T-helper 2 cell treated with Interferon-gamma antibody and Interleukin-4, amounts not matched to agents 5 μg/mL and 100 μg/mL, for 36 hours (primary cell): ENCODE results near the gene OR52K1.
"Not testable (repeated sequence)": the region's sequence is repeated elsewhere in the genome, so short reads cannot be mapped to it uniquely, and the experiment has no call there.

Experiments
- DNase-seq: peaks from one replicate; pipeline ENCODE4 v3.0.0; 2021; ENCODE audit warnings: low spot score
- H3K27ac Mint-ChIP-seq: one replicate; pipeline ENCODE4 v1.8.0; 2021; ENCODE audit warnings: mild to moderate bottlenecking, mixed read lengths
- H3K27me3 Mint-ChIP-seq: one replicate; pipeline ENCODE4 v1.8.0; 2021; ENCODE audit warnings: low read depth, mixed read lengths
- H3K36me3 Mint-ChIP-seq: one replicate; pipeline ENCODE4 v1.8.0; 2021; ENCODE audit warnings: low read depth, mixed read lengths
- H3K4me1 Mint-ChIP-seq: one replicate; pipeline ENCODE4 v1.8.0; 2021; ENCODE audit warnings: low read depth, mixed read lengths
- H3K4me3 Mint-ChIP-seq: one replicate; pipeline ENCODE4 v1.8.0; 2022; ENCODE audit warnings: mild to moderate bottlenecking, moderate library complexity, mixed read lengths
- H3K9me3 Mint-ChIP-seq: one replicate; pipeline ENCODE4 v1.8.0; 2021; ENCODE audit warnings: mixed read lengths

OR52K1 gene

DNA sequence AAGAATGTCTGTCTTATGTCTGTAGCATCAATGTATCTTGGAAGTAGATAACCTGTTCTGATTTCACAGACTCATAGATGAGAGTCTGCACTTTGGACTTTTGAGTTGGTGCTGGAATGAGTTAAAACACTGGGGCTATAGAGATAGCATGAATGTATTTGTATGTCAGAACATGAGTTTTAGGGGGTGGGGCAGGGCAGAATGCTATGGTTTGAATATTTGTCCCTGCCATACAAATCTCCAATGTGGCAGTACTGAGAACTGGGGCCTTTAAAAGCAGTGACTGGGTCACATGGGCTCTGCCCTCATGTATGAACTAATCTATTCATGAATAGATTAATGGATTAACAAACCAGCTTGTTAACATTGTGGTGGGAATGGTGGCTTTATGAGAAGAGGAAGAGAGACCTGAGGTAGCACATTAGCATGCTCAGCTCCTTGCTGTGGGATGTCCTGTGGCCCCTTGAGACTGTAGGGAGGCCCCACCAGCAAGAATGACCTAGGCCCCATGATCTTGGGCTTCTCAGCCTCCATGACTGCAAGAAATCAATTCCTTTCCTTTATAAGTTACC is 15.5 kb upstream of the OR52K1 start:
- DNase-seq = no peak
- H3K36me3 Mint-ChIP-seq = peaks cover 7% of the 10 kb centered on the region
- peaks cover 6% of the 10 kb centered on the region for H3K4me1 Mint-ChIP-seq
- H3K27me3 Mint-ChIP-seq = peaks cover 5% of the 10 kb centered on the region
- no peak overlapping the region for H3K4me3 Mint-ChIP-seq
- H3K9me3 Mint-ChIP-seq = peaks cover 24% of the 10 kb centered on the region
- no peak overlapping the region for H3K27ac Mint-ChIP-seq

DNA sequence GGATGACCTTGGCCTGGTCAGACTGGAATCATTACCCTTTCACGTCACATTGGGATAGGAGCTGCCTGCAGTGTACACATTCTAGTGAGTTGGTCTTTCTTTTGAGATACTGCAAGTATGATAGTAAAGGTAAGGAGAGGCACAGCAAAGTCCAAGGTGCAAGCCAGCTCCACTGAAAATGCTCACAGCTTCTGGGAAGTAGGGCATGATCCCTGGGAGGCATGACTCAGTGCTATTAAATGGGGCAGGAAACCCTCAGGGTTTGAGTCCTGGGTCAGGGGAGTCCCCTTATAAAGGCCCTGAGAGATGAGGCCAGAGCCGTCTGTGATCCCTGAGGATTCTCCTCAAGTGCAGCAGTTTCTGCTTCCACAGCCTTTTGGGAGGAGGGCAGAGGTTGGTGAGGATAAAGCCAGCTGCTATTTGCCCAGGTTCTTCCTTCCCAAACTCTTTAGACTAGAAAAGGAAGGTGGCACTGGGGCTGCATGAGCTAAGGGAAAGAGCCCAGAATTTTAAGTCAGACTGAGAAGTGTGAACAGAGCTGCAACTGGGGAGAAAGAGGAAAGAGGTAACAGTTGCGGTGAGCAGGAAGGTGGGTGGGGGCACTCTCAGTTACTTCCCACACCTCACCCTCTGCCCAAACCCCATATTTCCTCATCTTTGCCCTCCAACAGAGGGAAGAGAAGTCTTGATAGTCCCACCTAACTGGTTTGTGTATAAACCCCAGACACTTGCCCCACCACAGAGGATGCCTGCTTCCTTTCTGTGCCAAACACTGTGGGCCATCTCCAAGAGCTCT is 14.4 kb upstream of the OR52K1 start:
- Mint-ChIP-seq H3K4me1 (peaks cover 6% of the 10 kb centered on the region), H3K27me3 (peaks cover 7% of the 10 kb centered on the region), H3K4me3 (no peak overlapping the region), H3K27ac (no peak overlapping the region), H3K36me3 (peaks cover 7% of the 10 kb centered on the region), H3K9me3 (peaks cover 20% of the 10 kb centered on the region)
- no peak for DNase-seq

DNA sequence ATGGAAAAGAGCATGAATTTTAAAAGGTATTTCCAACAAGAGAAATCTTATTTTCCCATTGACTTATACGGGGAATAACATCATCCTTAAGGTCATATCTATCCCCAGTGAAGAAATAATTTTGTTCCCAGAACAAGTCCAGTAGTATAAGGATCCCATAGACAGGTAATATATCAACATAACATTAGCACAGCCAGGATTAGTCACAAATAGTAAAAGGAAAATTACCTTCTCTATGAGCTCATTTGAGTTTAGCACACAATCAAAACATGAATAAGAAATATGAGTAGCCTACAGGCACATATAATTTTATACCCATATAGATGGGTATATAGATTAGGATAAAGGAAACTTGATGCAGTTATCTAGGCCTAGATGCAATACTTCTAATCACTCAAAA is 2.8 kb upstream of the OR52K1 start:
- no peaks in the 10 kb centered on the region for H3K36me3 Mint-ChIP-seq
- no peaks in the 10 kb centered on the region for H3K27me3 Mint-ChIP-seq
- no peaks in the 10 kb centered on the region for H3K9me3 Mint-ChIP-seq
- DNase-seq = no peak
- H3K27ac Mint-ChIP-seq = no peak overlapping the region
- peaks cover 4% of the 10 kb centered on the region for H3K4me1 Mint-ChIP-seq
- no peak overlapping the region for H3K4me3 Mint-ChIP-seq

GRCh38 chr11:4480577-4481239 is 1.7 kb upstream of the OR52K1 start:
- Mint-ChIP-seq H3K4me3 (no peak overlapping the region), H3K36me3 (no peaks in the 10 kb centered on the region), H3K4me1 (peaks cover 4% of the 10 kb centered on the region), H3K9me3 (no peaks in the 10 kb centered on the region), H3K27ac (no peak overlapping the region), H3K27me3 (no peaks in the 10 kb centered on the region)
- DNase-seq = no peak

- DNase-seq = no peak
- no peaks in the 10 kb centered on the region for H3K36me3 Mint-ChIP-seq
- H3K27ac Mint-ChIP-seq = no peak overlapping the region
- peaks cover 4% of the 10 kb centered on the region for H3K4me1 Mint-ChIP-seq
- H3K9me3 Mint-ChIP-seq = no peaks in the 10 kb centered on the region
- H3K27me3 Mint-ChIP-seq = peaks cover 1% of the 10 kb centered on the region
- no peak overlapping the region for H3K4me3 Mint-ChIP-seq
These were observed 1.2 kb upstream of the OR52K1 start for GRCh38 chr11:4481240-4481582.

- DNase-seq = no peak
- no peak overlapping the region for H3K27ac Mint-ChIP-seq
- H3K36me3 Mint-ChIP-seq = no peaks in the 10 kb centered on the region
- peaks cover 4% of the 10 kb centered on the region for H3K4me1 Mint-ChIP-seq
- no peak overlapping the region for H3K4me3 Mint-ChIP-seq
- no peaks in the 10 kb centered on the region for H3K9me3 Mint-ChIP-seq
- peaks cover 12% of the 10 kb centered on the region for H3K27me3 Mint-ChIP-seq
These were observed 1.9 kb downstream of the OR52K1 start for GRCh38 chr11:4484310-4484709.

DNA sequence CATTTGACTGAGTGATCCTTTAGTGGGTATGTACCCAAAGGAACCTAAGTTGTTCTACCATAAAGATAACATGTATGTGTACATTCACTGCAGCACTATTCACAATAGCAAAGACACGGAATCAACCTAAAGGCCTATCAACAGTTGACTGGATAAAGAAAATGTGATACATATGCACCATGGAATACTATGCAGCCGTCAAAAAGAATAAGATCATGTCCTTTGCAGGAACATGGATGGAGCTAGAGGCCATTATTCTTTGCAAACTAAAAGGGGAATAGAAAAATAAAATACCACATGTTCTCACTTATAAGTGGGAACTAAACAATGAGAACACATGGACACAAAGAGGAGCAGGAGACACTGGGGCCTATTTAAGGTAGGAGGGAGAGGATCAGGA is 9.0 kb downstream of the OR52K1 start:
- H3K36me3 Mint-ChIP-seq, H3K9me3 Mint-ChIP-seq, DNase-seq, H3K27ac Mint-ChIP-seq, H3K4me3 Mint-ChIP-seq, H3K4me1 Mint-ChIP-seq: not testable (repeated sequence)
- H3K27me3 Mint-ChIP-seq = peaks cover 10% of the 10 kb centered on the region

- Mint-ChIP-seq H3K27ac (no peak overlapping the region), H3K36me3 (no peaks in the 10 kb centered on the region), H3K27me3 (peaks cover 7% of the 10 kb centered on the region), H3K4me1 (peaks cover 3% of the 10 kb centered on the region), H3K4me3 (no peak overlapping the region), H3K9me3 (no peaks in the 10 kb centered on the region)
- no peak for DNase-seq
These were observed 9.6 kb downstream of the OR52K1 start for GRCh38 chr11:4491878-4492606.

- Mint-ChIP-seq H3K36me3 (no peaks in the 10 kb centered on the region), H3K4me1 (peaks cover 3% of the 10 kb centered on the region), H3K27me3 (peaks cover 5% of the 10 kb centered on the region), H3K9me3 (no peaks in the 10 kb centered on the region), H3K27ac (no peak overlapping the region), H3K4me3 (no peak overlapping the region)
- DNase-seq = no peak
These were observed 11.0 kb downstream of the OR52K1 start for GRCh38 chr11:4493480-4493818.

DNA sequence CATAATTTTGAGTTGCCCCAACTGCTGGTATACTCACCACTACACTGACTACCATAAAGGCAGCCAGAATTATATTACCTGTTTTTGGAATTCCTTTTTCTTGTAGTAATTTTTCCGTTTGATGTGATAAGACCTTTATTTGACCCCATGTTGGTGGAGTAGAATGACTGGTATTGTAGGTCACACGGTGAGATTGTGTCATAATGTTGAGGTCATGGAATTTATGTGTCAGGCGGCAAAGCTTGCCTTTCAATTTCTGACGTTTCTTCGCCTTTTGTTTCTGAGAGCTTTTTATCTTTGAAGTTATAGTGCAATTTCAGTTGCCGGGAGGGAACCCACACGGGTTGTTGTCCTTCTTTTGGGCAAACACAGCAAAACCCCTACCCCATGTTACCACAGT is 13.0 kb downstream of the OR52K1 start:
- H3K4me3 Mint-ChIP-seq = no peak overlapping the region
- H3K27me3 Mint-ChIP-seq = peaks cover 2% of the 10 kb centered on the region
- no peak for DNase-seq
- H3K9me3 Mint-ChIP-seq = no peaks in the 10 kb centered on the region
- peaks cover 3% of the 10 kb centered on the region for H3K4me1 Mint-ChIP-seq
- no peak overlapping the region for H3K27ac Mint-ChIP-seq
- H3K36me3 Mint-ChIP-seq = no peaks in the 10 kb centered on the region

DNA sequence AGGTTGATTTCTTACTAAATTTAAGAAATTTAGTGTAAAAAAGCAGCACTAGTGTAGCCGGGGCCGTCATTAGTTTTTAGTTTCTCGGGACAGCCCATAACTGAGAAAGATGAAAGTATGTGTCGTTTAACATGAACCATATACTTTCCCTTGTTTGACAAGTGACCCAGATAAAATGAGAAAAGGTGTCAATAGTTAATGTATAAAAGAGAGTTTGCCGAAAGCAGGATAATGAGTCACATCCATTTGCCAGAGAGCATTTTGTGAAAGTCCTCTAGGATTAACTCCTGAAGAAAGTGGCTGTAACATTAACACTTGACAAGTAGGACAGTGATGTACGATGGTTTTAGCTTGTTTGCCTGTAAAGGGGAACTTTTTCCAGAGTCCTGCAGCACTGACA is 13.5 kb downstream of the OR52K1 start:
- H3K27me3 Mint-ChIP-seq = peaks cover 2% of the 10 kb centered on the region
- no peak overlapping the region for H3K4me3 Mint-ChIP-seq
- peaks cover 3% of the 10 kb centered on the region for H3K4me1 Mint-ChIP-seq
- DNase-seq = no peak
- no peaks in the 10 kb centered on the region for H3K36me3 Mint-ChIP-seq
- H3K27ac Mint-ChIP-seq = no peak overlapping the region
- H3K9me3 Mint-ChIP-seq = no peaks in the 10 kb centered on the region

DNA sequence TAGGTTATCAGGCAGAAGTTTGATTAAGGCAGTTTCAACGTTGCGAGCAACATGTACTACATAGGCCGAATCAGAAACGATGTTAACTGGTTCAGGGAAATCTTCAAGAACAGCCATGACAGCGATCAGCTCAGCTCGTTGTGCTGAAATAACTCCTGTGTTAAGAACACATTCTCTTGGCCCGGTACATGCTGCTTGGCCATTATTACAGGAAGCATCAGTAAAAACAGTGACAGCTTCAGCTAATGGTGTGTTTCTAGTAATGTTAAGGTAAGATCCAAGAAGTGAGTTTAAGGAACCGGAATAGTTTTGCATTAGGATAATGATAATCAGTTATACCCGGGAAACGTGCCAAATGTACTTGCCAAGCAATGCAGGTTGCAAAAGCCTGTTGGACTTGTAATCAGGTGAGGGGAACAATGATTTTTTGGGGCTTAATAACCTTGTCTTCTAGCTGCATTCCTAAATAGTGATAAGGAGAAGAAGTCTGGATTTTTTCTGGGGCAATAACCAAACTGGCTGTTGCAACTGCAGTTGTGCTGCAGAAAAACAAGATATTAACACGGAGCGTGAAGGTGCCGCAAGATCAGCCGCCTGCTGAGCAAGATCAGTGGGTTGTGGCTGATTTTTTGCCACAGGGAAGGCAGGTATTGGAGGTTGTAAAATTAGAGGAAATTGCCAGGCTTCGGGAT is 14.3 kb downstream of the OR52K1 start:
- Mint-ChIP-seq H3K4me3 (no peak overlapping the region), H3K9me3 (no peaks in the 10 kb centered on the region), H3K36me3 (no peaks in the 10 kb centered on the region), H3K27ac (no peak overlapping the region), H3K27me3 (peaks cover 2% of the 10 kb centered on the region), H3K4me1 (peaks cover 3% of the 10 kb centered on the region)
- DNase-seq = no peak

DNA sequence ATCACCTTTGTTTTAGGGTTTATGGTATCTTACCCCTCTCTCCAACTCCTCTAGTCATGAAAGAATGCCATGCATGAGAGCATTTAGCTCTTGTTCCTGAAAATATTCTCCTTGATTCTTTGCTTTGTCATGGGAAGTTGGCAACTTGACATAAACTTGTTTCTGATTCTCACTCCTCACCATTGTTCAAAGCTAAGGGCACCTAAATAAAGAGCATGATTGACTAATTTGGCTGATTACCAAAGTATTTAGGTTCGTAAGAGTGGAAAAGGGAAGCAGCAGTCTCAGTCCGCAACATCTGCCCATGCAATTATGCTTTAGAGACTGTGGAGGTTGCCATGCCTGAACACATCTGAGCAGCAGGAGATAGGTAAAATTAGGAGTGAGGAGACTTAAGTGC is 26.4 kb downstream of the OR52K1 start:
- H3K4me1 Mint-ChIP-seq = no peaks in the 10 kb centered on the region
- no peaks in the 10 kb centered on the region for H3K36me3 Mint-ChIP-seq
- H3K27me3 Mint-ChIP-seq = no peaks in the 10 kb centered on the region
- no peak overlapping the region for H3K4me3 Mint-ChIP-seq
- no peak overlapping the region for H3K27ac Mint-ChIP-seq
- DNase-seq = no peak
- H3K9me3 Mint-ChIP-seq = no peaks in the 10 kb centered on the region
